Liver (tissue), 9 donors: ENCODE results near the gene PAAF1. TPM values are rescaled to one million over a fixed set of nuclear protein-coding genes. Genes with fewer than 3 reads are reported as not detected.

Source experiments
- DNase-seq: peaks from one replicate; pipeline ENCODE4 v3.0.0-alpha.2; 2017; ENCODE audit warnings: low spot score
- H3K27ac ChIP-seq, 2 donors: one replicate each; pipeline ENCODE4 v1.7.0; 2013; ENCODE audit warnings: inconsistent platforms in 2 of 2, low read length in 2 of 2, control low read depth in 1 of 2, low read depth in 1 of 2, mild to moderate bottlenecking in 1 of 2
- H3K27me3 ChIP-seq, 4 donors: one replicate each; pipeline versions ENCODE4 v1.6.1 to v1.7.0; 2013; ENCODE audit warnings: low read length in 3 of 4, inconsistent platforms in 1 of 4, mild to moderate bottlenecking in 1 of 4, moderate library complexity in 1 of 4; ENCODE audit not compliant: control insufficient read depth in 4 of 4, insufficient read depth in 4 of 4
- H3K36me3 ChIP-seq, 4 donors: one replicate each; pipeline versions ENCODE4 v1.6.1 to v1.7.0; 2013; ENCODE audit warnings: low read length in 3 of 4, mild to moderate bottlenecking in 3 of 4, low read depth in 1 of 4, moderate library complexity in 1 of 4; ENCODE audit not compliant: control insufficient read depth in 4 of 4, insufficient read depth in 3 of 4
- H3K4me1 ChIP-seq, 4 donors: one replicate each; pipeline versions ENCODE4 v1.6.1 to v1.7.0; 2013; ENCODE audit warnings: low read length in 3 of 4, mild to moderate bottlenecking in 3 of 4, moderate library complexity in 1 of 4; ENCODE audit not compliant: control insufficient read depth in 4 of 4, insufficient read depth in 4 of 4
- H3K4me3 ChIP-seq, 3 donors: one replicate each; pipeline versions ENCODE4 v1.6.1 to v1.7.0; 2013; ENCODE audit warnings: low read length in 3 of 3, control low read depth in 1 of 3, low read depth in 1 of 3, mild to moderate bottlenecking in 1 of 3
- H3K9ac ChIP-seq, 2 donors: one replicate each; pipeline ENCODE4 v1.7.0; 2013; ENCODE audit warnings: low read length in 2 of 2, mild to moderate bottlenecking in 2 of 2, moderate library complexity in 2 of 2, control low read depth in 1 of 2, low read depth in 1 of 2
- H3K9me3 ChIP-seq, 4 donors: one replicate each; pipeline versions ENCODE4 v1.6.1 to v1.7.0; 2013; ENCODE audit warnings: low read length in 3 of 4; ENCODE audit not compliant: control insufficient read depth in 4 of 4
- CTCF ChIP-seq: fragments of 150-350 bp; IDR thresholded peaks from 2 replicates; pipeline ENCODE4 v1.5.1; 2017; ENCODE audit warnings: improper control_type of control experiment, low read depth, low read length; ENCODE audit not compliant: missing input control
- EGR1 ChIP-seq, 2 donors: IDR thresholded peaks; 2 replicates each; pipeline ENCODE4 v1.6.1; 2016 to 2018; ENCODE audit warnings: antibody characterized with exemption in 2 of 2, low read depth in 2 of 2
- FOXA1 ChIP-seq: IDR thresholded peaks from 2 replicates; pipeline ENCODE4 v1.6.1; 2016; ENCODE audit warnings: antibody characterized with exemption
- FOXA2 ChIP-seq: IDR thresholded peaks from 2 replicates; pipeline ENCODE4 v1.6.1; 2016; ENCODE audit warnings: antibody characterized with exemption
- GABPA ChIP-seq, 2 donors: IDR thresholded peaks in 1 of 2; conservative IDR thresholded peaks in 1 of 2; 2 replicates each; pipeline ENCODE4 v1.6.1; 2016; ENCODE audit warnings: antibody characterized with exemption in 2 of 2, mild to moderate bottlenecking in 1 of 2, moderate library complexity in 1 of 2
- HNF4A ChIP-seq, 2 donors: conservative IDR thresholded peaks; 2 replicates each; pipeline ENCODE4 v1.6.1; 2016; ENCODE audit warnings: antibody characterized with exemption in 2 of 2, mild to moderate bottlenecking in 2 of 2
- HNF4G ChIP-seq: IDR thresholded peaks from 2 replicates; pipeline ENCODE4 v1.6.1; 2016; ENCODE audit warnings: antibody characterized with exemption
- MAX ChIP-seq: IDR thresholded peaks from 2 replicates; pipeline ENCODE4 v1.6.1; 2016; ENCODE audit warnings: antibody characterized with exemption
- RAD21 ChIP-seq, 2 donors: IDR thresholded peaks; 2 replicates each; pipeline ENCODE4 v1.6.1; 2016; ENCODE audit warnings: antibody characterized with exemption in 2 of 2, mild to moderate bottlenecking in 2 of 2
- REST ChIP-seq: IDR thresholded peaks from 2 replicates; pipeline ENCODE4 v1.6.1; 2016; ENCODE audit warnings: antibody characterized with exemption, mild to moderate bottlenecking
- SP1 ChIP-seq: IDR thresholded peaks from 2 replicates; pipeline ENCODE4 v1.6.1; 2018; ENCODE audit warnings: antibody characterized with exemption, mild to moderate bottlenecking
- TAF1 ChIP-seq: conservative IDR thresholded peaks from 2 replicates; pipeline ENCODE4 v1.6.1; 2016; ENCODE audit warnings: antibody characterized with exemption, mild to moderate bottlenecking
- YY1 ChIP-seq: IDR thresholded peaks from 2 replicates; pipeline ENCODE4 v1.6.1; 2016; ENCODE audit warnings: antibody characterized with exemption, mild to moderate bottlenecking
- ZBTB33 ChIP-seq: IDR thresholded peaks from 2 replicates; pipeline ENCODE4 v1.6.1; 2016; ENCODE audit warnings: antibody characterized with exemption
- WGBS: extraction: QIAGEN DNeasy Blood & Tissue Kit; methylation state at CpG from one replicate; pipeline ENCODE4 v1.1.7; 2013; 5-methylcytosine and 5-hydroxymethylcytosine counted together
- polyA plus RNA-seq, 2 donors: library from polyadenylated mRNA; stranded (reverse) in 1 of 2; unstranded in 1 of 2; fragments of 200-250 nt in 1 of 2; fragments of >200 nt in 1 of 2; fragmentation: Nextera tagmentation in 1 of 2; extraction: Ambion mirVana in 1 of 2; gene quantifications; one replicate each; pipeline versions ENCODE4 v1.2.1 to v1.2.3, GENCODE V29; 2013 to 2015
- total RNA-seq, 2 donors: library from RNA; depleted of rRNA; stranded (reverse); fragments of >200 nt; gene quantifications; one replicate each; pipeline ENCODE4 v1.2.3, GENCODE V29; 2014
- donor health status: healthy.
- donor health status: healthy.
- donor health status: healthy.
- donor health status: healthy.
- donor health status: healthy.

The PAAF1 gene
- total and polyA plus RNA-seq, 4 donors: 5.3 to 10.4 (median 8.3) TPM

- TF ChIP-seq CTCF (no peak), HNF4A (conservative IDR thresholded peaks at IDR 0.05) (no peak), MAX (no peak), HNF4G (no peak), ZBTB33 (no peak)
- H3K4me3 ChIP-seq: no peak overlapping the region
- peaks cover 3 to 44% (median 27%) of the 10 kb centered on the region in 4 donors for H3K36me3 ChIP-seq
- no peaks in the 10 kb centered on the region for H3K9me3 ChIP-seq
- H3K4me1 ChIP-seq: peaks cover 0 to under 1% (median 0%) of the 10 kb centered on the region in 4 donors
- no peak overlapping the region for H3K9ac ChIP-seq
- no peaks in the 10 kb centered on the region for H3K27me3 ChIP-seq
- no peak overlapping the region for H3K27ac ChIP-seq
- no peak for DNase-seq
- WGBS: 97% methylated on average over 4 of the region's 4 CpGs
These were observed 44.4 kb downstream of the PAAF1 start for GRCh38 chr11:73921180-73921579.

- Histone ChIP-seq H3K27ac (no peak overlapping the region), H3K9ac (no peak overlapping the region), H3K9me3 (no peaks in the 10 kb centered on the region), H3K4me1 (no peaks in the 10 kb centered on the region), H3K27me3 (no peaks in the 10 kb centered on the region), H3K4me3 (no peak overlapping the region), H3K36me3 (peaks cover 14 to 46% (median 35%) of the 10 kb centered on the region in 4 donors)
- WGBS: 98% methylated on average over 2 of the region's 2 CpGs
- TF ChIP-seq FOXA1 (no peak), TAF1 (no peak), RAD21 (IDR thresholded peaks at IDR 0.05) (no peak), YY1 (no peak), HNF4G (no peak), SP1 (no peak), REST (no peak), HNF4A (conservative IDR thresholded peaks at IDR 0.05) (no peak), MAX (no peak), GABPA (IDR thresholded peaks at IDR 0.05 in 1 of 2, conservative IDR thresholded peaks at IDR 0.05 in 1 of 2) (no peak), EGR1 (IDR thresholded peaks at IDR 0.05; ENCODE audit: low read depth in 2 of 2) (no peak), FOXA2 (no peak)
- no peak for DNase-seq
These were observed 52.6 kb downstream of the PAAF1 start for GRCh38 chr11:73929388-73929787.
